ENCODE data around the gene SEMA6C. TPM values are rescaled to one million over a fixed set of nuclear protein-coding genes. Genes with fewer than 3 reads are reported as not detected.

SEMA6C gene
- total and polyA plus RNA-seq, 2 of the 13 experiments (the other 11 are each of a cell fraction or from before 2014, with no cell fraction given): 1.4 to 2.9 TPM

- TF ChIP-seq NCOA2 (CRISPR knock-in tag; IDR thresholded peaks at IDR 0.05) (no peak; the same call in 1 of the 2 replicates), TMF1 (CRISPR knock-in tag; IDR thresholded peaks at IDR 0.05; ENCODE audit: low read depth) (no peak), ZFP82 (CRISPR knock-in tag; IDR thresholded peaks at IDR 0.05; ENCODE audit: borderline replicate concordance) (0 out of 2 replicates have a peak, but pooled peaks have one; percentile 50), ZFP36L1 (CRISPR knock-in tag; IDR thresholded peaks at IDR 0.05) (0 out of 2 replicates have a peak, but pooled peaks have one; percentile 49), ZNF83 (CRISPR knock-in tag; IDR thresholded peaks at IDR 0.05; ENCODE audit: borderline replicate concordance) (0 out of 2 replicates have a peak, but pooled peaks have one; percentile 28), ZMAT3 (CRISPR knock-in tag; conservative IDR thresholded peaks at IDR 0.05) (0 out of 2 replicates have a peak, but pooled peaks have one; percentile 47), ZNF430 (CRISPR knock-in tag; IDR thresholded peaks at IDR 0.05) (0 out of 2 replicates have a peak, but pooled peaks have one; percentile 51), ZNF18 (CRISPR knock-in tag; IDR thresholded peaks at IDR 0.05; ENCODE audit: insufficient replicate concordance) (peak; percentile 76), ZSCAN25 (CRISPR knock-in tag; IDR thresholded peaks at IDR 0.05) (peak; percentile 86), ZNF543 (CRISPR knock-in tag; IDR thresholded peaks at IDR 0.05) (peak; percentile 40; the same call in 1 of the 2 replicates), KAT7 (CRISPR knock-in tag; IDR thresholded peaks at IDR 0.05; ENCODE audit: borderline replicate concordance) (no peak; the same call in 1 of the 2 replicates), ZNF746 (CRISPR knock-in tag; IDR thresholded peaks at IDR 0.05) (peak; percentile 23; the same call in 1 of the 2 replicates), PHF20 (CRISPR knock-in tag; IDR thresholded peaks at IDR 0.05) (0 out of 2 replicates have a peak, but pooled peaks have one; percentile 47), RFXANK (CRISPR knock-in tag; IDR thresholded peaks at IDR 0.05) (no peak), BCL3 (CRISPR knock-in tag; IDR thresholded peaks at IDR 0.05) (no peak; the same call in 1 of the 2 replicates)
- TF ChIP-seq, protein P1, sequence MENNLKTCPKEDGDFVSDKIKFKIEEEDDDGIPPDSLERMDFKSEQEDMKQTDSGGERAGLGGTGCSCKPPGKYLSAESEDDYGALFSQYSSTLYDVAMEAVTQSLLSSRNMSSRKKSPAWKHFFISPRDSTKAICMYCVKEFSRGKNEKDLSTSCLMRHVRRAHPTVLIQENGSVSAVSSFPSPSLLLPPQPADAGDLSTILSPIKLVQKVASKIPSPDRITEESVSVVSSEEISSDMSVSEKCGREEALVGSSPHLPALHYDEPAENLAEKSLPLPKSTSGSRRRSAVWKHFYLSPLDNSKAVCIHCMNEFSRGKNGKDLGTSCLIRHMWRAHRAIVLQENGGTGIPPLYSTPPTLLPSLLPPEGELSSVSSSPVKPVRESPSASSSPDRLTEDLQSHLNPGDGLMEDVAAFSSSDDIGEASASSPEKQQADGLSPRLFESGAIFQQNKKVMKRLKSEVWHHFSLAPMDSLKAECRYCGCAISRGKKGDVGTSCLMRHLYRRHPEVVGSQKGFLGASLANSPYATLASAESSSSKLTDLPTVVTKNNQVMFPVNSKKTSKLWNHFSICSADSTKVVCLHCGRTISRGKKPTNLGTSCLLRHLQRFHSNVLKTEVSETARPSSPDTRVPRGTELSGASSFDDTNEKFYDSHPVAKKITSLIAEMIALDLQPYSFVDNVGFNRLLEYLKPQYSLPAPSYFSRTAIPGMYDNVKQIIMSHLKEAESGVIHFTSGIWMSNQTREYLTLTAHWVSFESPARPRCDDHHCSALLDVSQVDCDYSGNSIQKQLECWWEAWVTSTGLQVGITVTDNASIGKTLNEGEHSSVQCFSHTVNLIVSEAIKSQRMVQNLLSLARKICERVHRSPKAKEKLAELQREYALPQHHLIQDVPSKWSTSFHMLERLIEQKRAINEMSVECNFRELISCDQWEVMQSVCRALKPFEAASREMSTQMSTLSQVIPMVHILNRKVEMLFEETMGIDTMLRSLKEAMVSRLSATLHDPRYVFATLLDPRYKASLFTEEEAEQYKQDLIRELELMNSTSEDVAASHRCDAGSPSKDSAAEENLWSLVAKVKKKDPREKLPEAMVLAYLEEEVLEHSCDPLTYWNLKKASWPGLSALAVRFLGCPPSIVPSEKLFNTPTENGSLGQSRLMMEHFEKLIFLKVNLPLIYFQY (CRISPR knock-in tag; IDR thresholded peaks at IDR 0.05; ENCODE audit: borderline replicate concordance): peak; percentile 84; the same call in 1 of the 2 replicates
- TF ChIP-seq, protein P2, sequence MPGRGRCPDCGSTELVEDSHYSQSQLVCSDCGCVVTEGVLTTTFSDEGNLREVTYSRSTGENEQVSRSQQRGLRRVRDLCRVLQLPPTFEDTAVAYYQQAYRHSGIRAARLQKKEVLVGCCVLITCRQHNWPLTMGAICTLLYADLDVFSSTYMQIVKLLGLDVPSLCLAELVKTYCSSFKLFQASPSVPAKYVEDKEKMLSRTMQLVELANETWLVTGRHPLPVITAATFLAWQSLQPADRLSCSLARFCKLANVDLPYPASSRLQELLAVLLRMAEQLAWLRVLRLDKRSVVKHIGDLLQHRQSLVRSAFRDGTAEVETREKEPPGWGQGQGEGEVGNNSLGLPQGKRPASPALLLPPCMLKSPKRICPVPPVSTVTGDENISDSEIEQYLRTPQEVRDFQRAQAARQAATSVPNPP (CRISPR knock-in tag; IDR thresholded peaks at IDR 0.05): no peak
- TF ChIP-seq, protein P3, sequence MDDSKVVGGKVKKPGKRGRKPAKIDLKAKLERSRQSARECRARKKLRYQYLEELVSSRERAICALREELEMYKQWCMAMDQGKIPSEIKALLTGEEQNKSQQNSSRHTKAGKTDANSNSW (CRISPR knock-in tag; IDR thresholded peaks at IDR 0.05; ENCODE audit: borderline replicate concordance): no peak
- TF ChIP-seq, protein P4, sequence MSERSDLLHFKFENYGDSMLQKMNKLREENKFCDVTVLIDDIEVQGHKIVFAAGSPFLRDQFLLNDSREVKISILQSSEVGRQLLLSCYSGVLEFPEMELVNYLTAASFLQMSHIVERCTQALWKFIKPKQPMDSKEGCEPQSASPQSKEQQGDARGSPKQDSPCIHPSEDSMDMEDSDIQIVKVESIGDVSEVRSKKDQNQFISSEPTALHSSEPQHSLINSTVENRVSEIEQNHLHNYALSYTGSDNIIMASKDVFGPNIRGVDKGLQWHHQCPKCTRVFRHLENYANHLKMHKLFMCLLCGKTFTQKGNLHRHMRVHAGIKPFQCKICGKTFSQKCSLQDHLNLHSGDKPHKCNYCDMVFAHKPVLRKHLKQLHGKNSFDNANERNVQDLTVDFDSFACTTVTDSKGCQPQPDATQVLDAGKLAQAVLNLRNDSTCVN (CRISPR knock-in tag; IDR thresholded peaks at IDR 0.05; ENCODE audit: borderline replicate concordance): peak; percentile 37; the same call in 1 of the 2 replicates
Measured at GRCh38 chr1:151146412-151147131, at the start of gene SEMA6C (continued).
